GM18951 (cell line): Measurements from ENCODE around the gene LDB3.

Source experiments
- POLR2A ChIP-seq: IDR thresholded peaks from 4 replicates; pipeline ENCODE4 v1.6.1; 2011; ENCODE audit warnings: mild to moderate bottlenecking; ENCODE audit not compliant: insufficient read length, insufficient read depth; ENCODE audit errors: extremely low read depth
- in situ Hi-C: fragments of 300-500 bp; cut with MboI; formaldehyde crosslinking; loops from one replicate; pipeline ENCODE4 v1.12.0; 2022; ENCODE audit warnings: low sequenced_read_pairs, mixed read lengths, inconsistent platforms; ENCODE audit not compliant: unreplicated experiment

The LDB3 gene

GRCh38 chr10:86677374-86677773, 9.1 kb downstream of the LDB3 start:
- TF ChIP-seq POLR2A = no peak
- in situ Hi-C loops = no loop called here

GRCh38 chr10:86678999-86679792, 10.9 kb downstream of the LDB3 start:
- TF ChIP-seq POLR2A = no peak
- in situ Hi-C loops = no loop called here

GRCh38 chr10:86681047-86681446, 12.7 kb downstream of the LDB3 start:
- in situ Hi-C loops = no loop called here
- no peak for TF ChIP-seq POLR2A

- in situ Hi-C loops = no loop called here
- TF ChIP-seq POLR2A = no peak
Observed at GRCh38 chr10:86681722-86682386, 13.5 kb downstream of the LDB3 start.

- no peak for TF ChIP-seq POLR2A
- in situ Hi-C loops = no loop called here
Observed at GRCh38 chr10:86682675-86683074, 14.4 kb downstream of the LDB3 start.

- no peak for TF ChIP-seq POLR2A
- in situ Hi-C loops = no loop called here
Observed at GRCh38 chr10:86684331-86685097, 16.2 kb downstream of the LDB3 start.

- no peak for TF ChIP-seq POLR2A
- in situ Hi-C loops = no loop called here
Observed at GRCh38 chr10:86685416-86685815, 17.1 kb downstream of the LDB3 start.

- TF ChIP-seq POLR2A = no peak
- in situ Hi-C loops = no loop called here
Observed at GRCh38 chr10:86685893-86686632, 17.8 kb downstream of the LDB3 start.

- TF ChIP-seq POLR2A = no peak
- in situ Hi-C loops = no loop called here
Observed at GRCh38 chr10:86686972-86687371, 18.7 kb downstream of the LDB3 start.

GRCh38 chr10:86687750-86688149, 19.4 kb downstream of the LDB3 start:
- TF ChIP-seq POLR2A = no peak
- in situ Hi-C loops = no loop called here

GRCh38 chr10:86688398-86688921, 20.1 kb downstream of the LDB3 start:
- no peak for TF ChIP-seq POLR2A
- in situ Hi-C loops = no loop called here

GRCh38 chr10:86689146-86689545, 20.8 kb downstream of the LDB3 start:
- in situ Hi-C loops = no loop called here
- no peak for TF ChIP-seq POLR2A

- no peak for TF ChIP-seq POLR2A
- in situ Hi-C loops = no loop called here
Observed at GRCh38 chr10:86690231-86690630, 21.9 kb downstream of the LDB3 start.
